Measurements from ENCODE around the gene JOSD2.

DNA sequence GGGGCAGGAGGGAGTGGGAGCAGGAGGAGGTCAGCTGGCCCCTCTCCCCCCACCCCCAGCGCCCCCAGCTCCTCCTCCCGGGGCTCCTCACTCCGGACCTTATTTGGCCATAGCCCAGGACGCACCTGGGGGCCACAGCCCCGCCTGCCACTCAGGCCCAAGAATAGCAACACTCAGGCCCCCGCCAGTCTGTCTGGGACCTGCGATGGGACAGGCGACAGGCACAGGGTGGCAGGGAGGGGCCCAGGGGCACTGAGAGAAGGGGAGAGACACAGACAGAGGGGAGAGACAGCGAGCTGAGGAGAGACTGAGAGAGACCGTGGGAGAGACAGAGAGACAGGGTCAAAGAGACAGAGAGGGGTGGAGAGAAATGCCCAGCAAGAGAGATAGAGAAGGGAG, 10.2 kb downstream of the JOSD2 start:
- TF ChIP-seq POLR2A (IDR thresholded peaks at IDR 0.05): no peak
- TF ChIP-seq, protein P1, sequence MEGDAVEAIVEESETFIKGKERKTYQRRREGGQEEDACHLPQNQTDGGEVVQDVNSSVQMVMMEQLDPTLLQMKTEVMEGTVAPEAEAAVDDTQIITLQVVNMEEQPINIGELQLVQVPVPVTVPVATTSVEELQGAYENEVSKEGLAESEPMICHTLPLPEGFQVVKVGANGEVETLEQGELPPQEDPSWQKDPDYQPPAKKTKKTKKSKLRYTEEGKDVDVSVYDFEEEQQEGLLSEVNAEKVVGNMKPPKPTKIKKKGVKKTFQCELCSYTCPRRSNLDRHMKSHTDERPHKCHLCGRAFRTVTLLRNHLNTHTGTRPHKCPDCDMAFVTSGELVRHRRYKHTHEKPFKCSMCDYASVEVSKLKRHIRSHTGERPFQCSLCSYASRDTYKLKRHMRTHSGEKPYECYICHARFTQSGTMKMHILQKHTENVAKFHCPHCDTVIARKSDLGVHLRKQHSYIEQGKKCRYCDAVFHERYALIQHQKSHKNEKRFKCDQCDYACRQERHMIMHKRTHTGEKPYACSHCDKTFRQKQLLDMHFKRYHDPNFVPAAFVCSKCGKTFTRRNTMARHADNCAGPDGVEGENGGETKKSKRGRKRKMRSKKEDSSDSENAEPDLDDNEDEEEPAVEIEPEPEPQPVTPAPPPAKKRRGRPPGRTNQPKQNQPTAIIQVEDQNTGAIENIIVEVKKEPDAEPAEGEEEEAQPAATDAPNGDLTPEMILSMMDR (IDR thresholded peaks at IDR 0.05): no peak
